GM19467 (cell line): ENCODE data around the gene NHS.

Experiments
- ATAC-seq: cut with Tn5 transposase; IDR thresholded peaks from one replicate; pipeline ENCODE4 v1.9.1; 2021; ENCODE audit warnings: mild to moderate bottlenecking, moderate library complexity; ENCODE audit not compliant: unreplicated experiment

NHS gene

GRCh38 chrX:17656556-17656955, 281.6 kb downstream of the NHS start:
- no peak for ATAC-seq

- ATAC-seq, result no peak
Observed at GRCh38 chrX:17662391-17662790, 287.4 kb downstream of the NHS start.

GRCh38 chrX:17668929-17669328, 293.9 kb downstream of the NHS start:
- no peak for ATAC-seq

- ATAC-seq, result no peak
Observed at GRCh38 chrX:17669458-17669857, 294.5 kb downstream of the NHS start.

GRCh38 chrX:17669891-17670290, 294.9 kb downstream of the NHS start:
- no peak for ATAC-seq

- ATAC-seq, result no peak
Observed at GRCh38 chrX:17670874-17671273, 295.9 kb downstream of the NHS start.

GRCh38 chrX:17674601-17675000, 299.6 kb downstream of the NHS start:
- no peak for ATAC-seq

GRCh38 chrX:17679261-17679660, 304.3 kb downstream of the NHS start:
- ATAC-seq, result no peak

GRCh38 chrX:17679820-17680219, 304.8 kb downstream of the NHS start:
- no peak for ATAC-seq

- no peak for ATAC-seq
Observed at GRCh38 chrX:17680732-17681413, 305.9 kb downstream of the NHS start.

- no peak for ATAC-seq
Observed at GRCh38 chrX:17682259-17682658, 307.3 kb downstream of the NHS start.

GRCh38 chrX:17685026-17685425, 310.0 kb downstream of the NHS start:
- ATAC-seq, result no peak

GRCh38 chrX:17687648-17688047, 312.6 kb downstream of the NHS start:
- no peak for ATAC-seq

- peak; percentile 83 for ATAC-seq
Observed at GRCh38 chrX:17689971-17690409, 315.0 kb downstream of the NHS start.

GRCh38 chrX:17692709-17693346, 317.8 kb downstream of the NHS start:
- ATAC-seq, result no peak

GRCh38 chrX:17697191-17697590, 322.2 kb downstream of the NHS start:
- no peak for ATAC-seq

- ATAC-seq, result no peak
Observed at GRCh38 chrX:17700976-17701375, 326.0 kb downstream of the NHS start.

- ATAC-seq, result no peak
Observed at GRCh38 chrX:17703201-17703600, 328.2 kb downstream of the NHS start.

- ATAC-seq, result no peak
Observed at GRCh38 chrX:17705211-17705610, 330.2 kb downstream of the NHS start.

GRCh38 chrX:17706676-17707075, 331.7 kb downstream of the NHS start:
- no peak for ATAC-seq

- no peak for ATAC-seq
Observed at GRCh38 chrX:17707731-17708130, 332.7 kb downstream of the NHS start.

GRCh38 chrX:17710871-17711301, 335.9 kb downstream of the NHS start:
- ATAC-seq, result no peak

- ATAC-seq, result no peak
Observed at GRCh38 chrX:17713288-17713687, 338.3 kb downstream of the NHS start.
